Activated gamma-delta T cell treated with Interleukin-2 at 50 U/mL for 16 hours (primary cell): Measurements from ENCODE around the gene AP1G1.

ENCODE experiments used
- DNase-seq: peaks from one replicate; pipeline ENCODE4 v3.0.0-alpha.2; 2020

AP1G1 gene

DNA sequence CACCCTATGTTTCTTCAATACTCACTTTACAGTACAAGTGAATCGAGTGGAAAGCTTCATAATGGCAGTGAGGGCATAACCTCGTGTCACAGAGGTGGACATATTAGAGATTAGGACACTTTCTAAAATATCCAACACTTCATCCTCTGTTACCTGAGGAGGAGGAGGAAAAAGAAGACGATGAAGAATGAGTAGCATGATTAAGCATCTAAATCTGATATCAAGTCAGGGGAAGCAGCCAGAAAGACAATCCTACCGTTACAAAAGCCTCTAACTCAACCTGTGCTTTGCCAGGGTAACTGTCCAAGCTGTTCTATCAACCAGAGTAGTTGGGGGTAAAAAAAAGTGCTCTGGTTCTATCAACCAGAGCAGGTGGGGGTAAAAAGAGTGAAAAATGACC is 60.4 kb downstream of the AP1G1 start:
- DNase-seq = no peak

DNA sequence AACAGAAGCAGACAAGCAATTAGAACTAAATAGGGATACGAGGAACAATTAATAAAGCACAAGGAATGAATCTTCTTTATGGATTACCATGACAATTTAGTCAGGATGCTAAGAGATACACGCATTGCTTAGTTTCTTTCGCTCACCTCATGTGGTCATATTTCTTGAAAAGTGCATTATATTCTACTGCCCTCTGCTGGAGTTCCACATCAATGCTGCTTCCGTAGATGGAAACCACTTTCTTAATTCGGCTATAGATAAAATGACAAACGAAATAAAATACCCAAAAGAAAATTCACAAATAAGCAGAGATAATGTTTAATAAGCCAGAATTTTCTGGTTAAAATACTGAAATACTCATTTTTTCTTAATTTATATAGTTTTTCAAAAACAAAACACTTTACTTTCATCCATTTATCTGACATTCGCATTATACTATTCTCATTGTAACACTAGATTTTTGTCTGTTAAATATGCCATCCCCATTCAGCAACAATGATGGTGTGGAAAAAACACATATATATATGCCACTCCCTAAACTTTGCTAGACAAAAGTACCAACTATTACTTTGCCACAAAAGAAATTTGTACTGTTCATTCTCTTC is 62.1 kb downstream of the AP1G1 start:
- peak; percentile 10 for DNase-seq

DNA sequence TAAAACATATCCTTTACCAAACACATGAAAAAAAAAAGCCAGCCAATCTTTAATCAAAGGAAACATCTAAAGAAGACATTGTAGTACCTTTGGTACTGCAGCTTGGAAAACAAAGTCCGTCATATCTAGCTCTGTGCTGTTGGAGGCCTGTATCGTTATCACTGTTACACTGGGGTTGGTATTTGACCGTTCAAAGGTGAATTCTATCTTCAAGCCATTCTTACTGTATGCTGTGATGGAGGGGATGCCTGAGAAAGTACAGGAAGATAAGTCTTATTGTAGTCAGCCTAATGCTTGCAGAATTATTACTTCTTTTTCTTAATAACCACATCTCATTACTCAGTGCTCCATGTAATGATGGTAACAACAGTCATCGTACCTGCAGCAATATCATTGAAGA is 69.8 kb downstream of the AP1G1 start:
- DNase-seq = no peak

DNA sequence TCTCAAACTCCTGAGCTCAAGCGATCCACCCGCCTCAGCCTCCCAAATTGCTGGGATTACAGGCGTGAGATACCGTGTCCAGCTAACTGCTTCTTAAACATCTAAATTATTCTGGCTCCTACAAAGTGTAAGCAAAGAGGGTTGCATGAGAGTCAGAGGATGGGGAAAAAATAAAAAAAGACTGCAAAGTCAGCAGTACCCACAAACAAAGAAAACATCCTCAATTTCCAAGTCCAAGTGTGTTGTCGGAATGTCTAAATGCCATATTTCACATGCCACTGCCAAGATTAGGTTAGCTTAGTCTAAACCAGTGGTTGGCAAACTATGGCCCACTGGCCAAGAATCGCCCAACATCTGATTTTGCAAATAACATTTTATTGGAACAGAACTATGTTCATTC is 71.1 kb downstream of the AP1G1 start:
- no peak for DNase-seq

DNA sequence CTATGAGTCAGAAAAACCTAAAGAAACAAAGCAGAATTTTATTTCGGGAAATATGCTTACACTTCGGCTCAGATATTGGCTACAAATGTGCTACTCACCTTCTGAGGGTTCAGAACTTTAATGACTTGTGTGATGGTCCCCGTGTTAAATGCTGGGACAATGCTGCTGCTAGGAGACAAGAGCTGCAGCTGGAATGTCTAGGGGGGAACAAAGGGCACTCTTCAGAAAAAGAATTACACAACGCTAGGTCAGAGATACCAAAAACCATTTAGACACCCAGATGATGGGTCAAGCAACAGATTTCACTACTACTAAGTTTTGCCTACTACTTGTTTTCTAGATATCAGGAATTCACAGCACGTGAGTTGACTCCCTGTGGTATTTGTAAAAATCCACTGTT is 74.1 kb downstream of the AP1G1 start:
- DNase-seq = no peak

DNA sequence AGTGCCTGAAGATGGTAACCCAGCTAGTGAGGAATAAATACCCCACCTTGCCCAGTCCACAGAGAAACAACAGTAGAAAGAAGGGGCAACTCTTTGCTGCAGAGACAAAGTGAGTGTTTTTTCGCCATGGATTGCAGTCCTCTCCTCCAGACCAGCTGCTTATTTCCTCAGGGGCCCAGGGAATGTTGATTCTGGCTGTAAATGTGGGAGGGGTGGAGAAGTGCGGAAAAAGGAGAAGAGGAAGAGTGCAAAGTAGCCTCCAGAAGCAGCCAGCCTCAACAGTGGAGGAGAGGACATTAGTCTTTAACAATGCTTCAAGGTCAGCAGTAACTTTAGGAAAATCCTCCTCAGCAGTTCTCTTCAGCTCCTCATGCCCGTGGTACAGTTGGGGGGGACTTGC is 76.0 kb downstream of the AP1G1 start:
- no peak for DNase-seq

DNA sequence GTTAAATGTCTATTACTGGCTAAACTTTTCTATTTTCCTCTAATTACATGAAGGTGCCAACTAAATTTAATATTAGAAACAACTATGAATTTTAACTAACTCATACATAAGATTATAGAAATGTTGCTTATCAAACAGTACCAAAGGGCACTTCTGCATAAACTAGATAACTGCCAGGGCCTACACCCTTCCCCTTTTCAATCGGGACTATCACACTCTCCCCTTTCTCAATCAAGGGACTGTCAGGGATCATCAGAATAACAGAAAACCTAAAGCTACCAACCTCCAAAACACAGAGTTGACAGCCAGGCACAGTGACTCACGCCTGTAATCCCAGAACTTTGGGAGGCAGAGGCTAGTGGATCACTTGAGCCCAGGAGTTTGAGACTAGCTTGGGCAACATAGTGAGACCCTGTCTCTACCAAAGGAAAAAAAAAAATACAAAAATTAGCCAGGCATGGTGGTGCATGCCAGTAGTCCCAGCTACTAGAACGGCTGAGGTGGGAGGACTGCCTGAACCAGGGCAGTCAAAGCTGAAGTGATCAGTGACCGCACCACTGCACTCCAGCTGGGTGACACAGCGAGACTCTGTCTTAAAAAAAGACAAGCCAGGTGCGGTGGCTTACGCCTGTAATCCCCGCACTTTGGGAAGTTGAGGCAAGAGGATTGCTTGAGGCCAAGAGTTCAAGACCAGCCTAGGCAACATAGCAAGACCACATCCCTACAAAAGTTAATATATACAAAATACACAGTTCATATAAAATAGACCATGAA is 80.9 kb downstream of the AP1G1 start:
- DNase-seq = no peak

DNA sequence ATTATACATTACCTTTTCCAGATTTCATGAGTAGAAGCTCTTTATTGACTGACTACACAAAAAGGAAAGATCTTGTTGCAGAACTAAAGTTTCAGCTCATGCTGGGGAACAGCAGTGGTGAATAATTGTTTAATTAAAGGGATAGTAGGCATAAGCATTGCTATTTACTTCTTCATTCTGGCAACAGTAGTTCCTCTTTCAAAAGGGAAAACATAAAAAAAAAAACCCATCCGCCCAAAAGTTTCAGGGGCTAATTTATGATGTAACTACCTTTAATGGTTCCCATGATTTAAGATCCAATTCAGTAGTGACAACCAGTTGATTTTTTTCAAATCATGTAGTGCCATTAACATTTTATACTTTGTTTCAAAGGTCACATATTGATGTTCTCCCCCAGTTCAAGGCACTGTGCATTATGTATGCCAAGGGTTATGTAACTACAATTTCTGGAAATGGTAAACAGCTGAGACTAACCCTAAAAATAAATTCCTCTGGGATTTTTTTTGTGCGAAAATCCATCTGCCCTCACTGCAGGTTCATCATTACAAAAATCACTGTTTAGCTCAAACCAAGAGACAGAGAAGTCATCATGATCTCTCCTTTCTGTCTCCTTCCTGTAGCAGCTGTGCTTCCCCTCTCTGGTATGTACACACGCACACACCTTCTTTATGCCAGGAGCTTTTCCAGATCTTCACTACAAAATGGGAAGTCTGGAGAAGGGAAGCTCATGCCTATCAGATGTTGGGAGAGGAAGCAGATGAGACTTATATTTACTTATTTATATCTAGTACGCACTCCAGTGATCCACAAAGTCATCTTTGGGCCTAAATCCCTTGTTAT is 81.9 kb downstream of the AP1G1 start:
- DNase-seq = no peak

DNA sequence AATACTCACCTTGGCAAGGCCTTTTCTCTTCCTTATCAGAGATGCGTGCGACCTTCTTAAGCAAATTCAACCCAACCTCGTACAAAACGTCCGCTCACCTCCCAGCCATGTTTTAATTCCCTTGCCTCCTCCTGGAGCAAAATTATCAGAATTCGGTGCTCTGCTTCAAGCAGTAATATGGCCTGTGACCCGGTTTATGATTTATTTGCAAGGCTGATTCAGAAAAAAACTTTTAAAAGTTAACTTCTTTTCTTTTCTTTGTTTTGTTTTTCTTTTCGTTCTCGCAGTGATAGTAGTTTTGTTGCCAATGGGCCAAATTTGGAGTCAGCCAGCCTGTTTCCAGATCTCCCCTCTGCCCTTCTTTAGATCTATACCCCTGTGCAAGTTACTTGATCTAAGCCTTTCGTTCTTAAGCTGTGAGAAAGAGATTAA is 84.3 kb downstream of the AP1G1 start, which contains the start of gene PHLPP2:
PHLPP2 (minus strand) TSS at position 382 of the 432 bp plus-strand sequence. CDS start 9,906 bp downstream, outside the sequence.
- no peak for DNase-seq

DNA sequence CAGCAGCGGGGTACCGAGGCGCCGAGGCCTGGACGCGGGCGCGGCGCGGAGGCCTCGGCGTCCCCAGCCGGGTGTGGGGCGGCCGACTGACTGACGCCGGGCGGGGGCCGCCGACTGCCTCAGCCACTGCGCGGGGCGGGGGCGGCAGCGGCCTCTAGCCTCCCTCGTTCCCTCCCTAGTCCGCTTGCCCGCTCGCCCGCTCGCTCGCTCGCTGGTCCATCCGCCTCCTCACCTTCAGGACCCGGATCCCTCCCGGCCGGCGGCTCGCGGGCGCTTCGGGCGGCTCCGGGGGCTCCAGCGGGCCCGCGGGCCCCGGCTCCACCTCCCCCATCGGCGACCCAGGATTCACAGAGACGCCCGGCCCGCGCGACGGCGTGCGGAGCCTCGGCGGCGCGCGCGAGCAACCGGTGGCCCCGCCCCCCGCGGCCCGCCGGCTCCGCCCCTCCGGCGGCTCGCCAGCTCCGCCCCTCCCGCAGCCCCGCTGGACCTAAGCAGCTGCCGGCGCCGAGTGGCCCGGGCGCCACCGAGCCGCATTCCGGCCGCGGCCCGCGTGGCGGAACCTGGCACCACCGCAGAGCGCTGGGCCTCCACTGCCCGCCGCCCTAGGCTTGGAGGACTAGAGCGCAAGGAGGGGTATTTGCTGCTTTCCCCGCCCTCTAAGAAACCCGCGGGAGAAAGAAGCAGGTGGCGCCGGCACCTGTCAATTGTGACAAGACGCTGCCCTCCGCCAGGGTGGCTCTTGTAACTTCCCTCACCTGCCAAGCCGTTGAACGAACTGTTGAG is 84.9 kb downstream of the AP1G1 start:
- DNase-seq = peak; percentile 70

DNA sequence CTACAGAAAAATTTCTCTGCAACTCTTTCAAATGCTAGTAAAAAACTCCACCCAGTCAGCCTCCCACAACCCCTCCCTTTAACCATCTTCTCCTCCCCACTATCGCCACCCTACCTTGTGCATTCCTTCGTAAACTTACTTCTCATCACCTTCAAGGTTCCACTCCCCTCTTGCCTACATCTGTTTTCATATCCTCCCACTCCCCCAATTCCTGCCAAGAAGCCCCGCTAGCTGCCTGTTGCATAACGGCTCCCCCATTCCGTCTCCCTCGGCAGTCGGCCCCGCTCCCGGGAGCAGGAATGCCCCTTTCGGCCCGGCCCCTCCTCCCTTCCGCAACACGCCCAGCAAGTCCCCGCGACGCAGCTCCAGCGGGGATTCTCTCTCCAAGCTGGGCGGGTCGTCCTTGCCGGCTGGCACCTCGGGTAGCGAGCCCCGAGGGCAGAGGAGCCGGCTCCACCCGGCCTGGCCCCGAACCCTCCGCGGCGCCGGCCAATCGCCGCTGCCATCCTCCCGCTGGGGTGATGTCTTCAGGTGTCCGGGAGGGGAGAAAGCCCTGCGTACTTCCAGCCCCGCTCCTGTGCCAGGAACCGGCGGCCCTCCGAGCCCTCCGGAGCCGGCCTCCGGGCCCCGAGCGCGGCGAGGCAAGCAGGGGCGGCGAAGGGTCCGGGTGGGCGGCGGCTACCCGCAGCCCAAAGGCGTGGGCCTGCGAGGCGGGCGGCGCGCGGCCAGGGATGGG is 85.7 kb downstream of the AP1G1 start:
- peak; percentile 43 for DNase-seq

DNA sequence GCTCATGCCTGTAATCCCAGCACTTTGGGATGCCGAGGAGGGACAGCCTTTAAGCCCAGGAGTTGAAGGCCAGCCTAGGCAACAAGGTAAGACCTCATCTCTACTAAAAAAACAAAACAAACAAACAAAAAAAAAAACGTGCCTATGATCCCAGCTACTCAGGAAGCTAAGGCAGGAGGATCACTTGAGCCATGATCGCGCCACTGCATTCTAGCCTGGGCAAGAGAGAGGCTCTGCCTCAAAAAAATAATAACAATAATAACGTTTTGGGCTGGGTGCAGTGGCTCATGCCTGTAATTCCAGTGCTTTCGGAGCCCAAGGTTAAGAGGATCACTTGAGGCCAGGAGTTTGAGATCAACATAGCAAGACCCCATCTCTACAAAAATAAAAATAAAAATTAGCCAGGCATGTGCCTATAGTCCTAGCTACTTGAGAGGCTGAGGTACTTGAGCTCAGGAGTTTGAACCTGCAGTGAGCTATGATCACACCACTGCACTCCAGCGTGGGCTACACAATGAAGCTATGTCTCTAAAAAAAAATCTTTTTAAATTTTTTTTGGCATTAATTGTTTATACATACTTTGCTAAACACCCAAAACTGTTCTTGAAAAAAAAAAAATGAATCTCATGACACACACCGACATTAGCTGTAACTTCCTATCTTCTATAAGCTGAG is 87.4 kb downstream of the AP1G1 start:
- DNase-seq = no peak

DNA sequence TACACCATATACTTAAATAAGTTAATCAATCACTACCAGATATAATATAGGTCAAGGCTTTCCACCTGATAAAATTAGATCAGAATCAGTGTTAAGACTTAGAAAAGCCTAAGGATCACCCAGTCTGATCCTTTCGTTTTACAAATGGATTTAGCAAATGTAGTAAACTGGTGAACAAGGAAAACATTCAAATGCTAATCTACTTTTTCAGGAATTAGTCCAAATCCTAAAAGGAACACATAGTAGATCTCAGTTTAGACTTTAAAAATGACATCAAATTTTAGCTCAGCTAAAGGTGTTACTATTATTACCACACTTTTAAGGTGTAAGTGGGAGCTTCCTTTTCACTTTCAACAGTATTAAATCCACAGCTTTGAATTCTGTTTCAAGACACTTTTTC is 96.1 kb downstream of the AP1G1 start:
- DNase-seq = no peak

DNA sequence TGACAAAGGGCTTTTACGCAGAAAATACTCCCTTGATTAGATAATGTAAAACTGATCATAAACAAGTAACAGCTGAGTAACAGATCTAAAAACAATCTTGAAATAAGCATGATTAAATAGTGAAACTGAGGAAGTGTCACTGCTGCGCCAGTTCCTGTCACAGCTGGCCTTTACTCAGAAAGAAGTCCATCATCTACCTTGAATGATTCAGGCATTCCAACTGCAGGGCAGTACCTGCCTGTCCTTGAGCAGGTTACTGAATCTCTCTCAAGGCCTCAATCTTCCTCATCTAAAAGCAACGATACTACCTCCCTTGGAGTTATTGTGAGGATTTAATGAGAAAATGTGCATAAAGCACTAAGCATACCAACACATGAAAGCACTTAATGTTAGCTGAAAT is 96.8 kb downstream of the AP1G1 start:
- DNase-seq = no peak

DNA sequence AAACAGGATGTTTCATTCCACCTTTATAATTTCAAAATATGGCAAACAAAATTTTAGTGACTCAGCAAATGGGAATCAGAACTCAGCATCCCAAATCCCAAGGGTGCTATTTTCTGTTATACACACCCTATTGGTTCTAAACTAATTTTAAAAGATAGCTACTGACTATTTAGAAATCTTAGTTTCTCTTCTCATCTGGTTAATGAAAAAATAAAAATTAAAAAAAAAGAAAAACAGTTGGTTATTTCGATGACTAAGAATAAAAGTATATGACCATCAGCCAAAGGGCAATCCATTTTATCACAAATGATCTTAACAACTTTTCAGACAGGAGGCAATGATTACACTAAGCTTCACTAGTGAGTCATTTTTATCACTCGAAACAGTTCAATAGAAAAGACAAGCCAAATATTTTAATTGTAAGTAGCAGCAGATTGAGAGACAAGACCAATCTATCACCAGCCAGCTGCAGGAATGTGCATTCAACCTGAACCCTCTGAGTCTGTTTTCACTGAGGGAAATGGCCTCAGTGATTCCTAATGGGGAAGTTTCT is 99.3 kb downstream of the AP1G1 start:
- DNase-seq = no peak

DNA sequence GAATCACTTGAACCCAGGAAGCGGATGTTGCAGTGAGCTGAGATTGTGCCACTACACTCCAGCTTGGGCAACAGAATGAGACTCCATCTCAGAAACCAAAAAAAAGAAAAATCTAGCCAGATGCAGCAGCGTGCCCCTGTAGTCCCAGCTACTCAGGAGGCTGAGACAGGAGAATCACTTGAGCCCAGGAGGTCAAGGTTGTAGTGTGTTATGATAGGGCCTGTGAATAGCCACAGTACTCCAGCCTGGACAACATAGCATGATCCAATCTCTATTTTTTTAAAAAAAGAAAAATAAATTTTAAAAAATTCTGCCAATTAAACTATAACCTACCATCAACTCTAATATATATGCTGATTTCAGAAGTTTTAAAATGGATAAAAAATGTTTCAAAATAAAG is 99.9 kb downstream of the AP1G1 start:
- DNase-seq = no peak

DNA sequence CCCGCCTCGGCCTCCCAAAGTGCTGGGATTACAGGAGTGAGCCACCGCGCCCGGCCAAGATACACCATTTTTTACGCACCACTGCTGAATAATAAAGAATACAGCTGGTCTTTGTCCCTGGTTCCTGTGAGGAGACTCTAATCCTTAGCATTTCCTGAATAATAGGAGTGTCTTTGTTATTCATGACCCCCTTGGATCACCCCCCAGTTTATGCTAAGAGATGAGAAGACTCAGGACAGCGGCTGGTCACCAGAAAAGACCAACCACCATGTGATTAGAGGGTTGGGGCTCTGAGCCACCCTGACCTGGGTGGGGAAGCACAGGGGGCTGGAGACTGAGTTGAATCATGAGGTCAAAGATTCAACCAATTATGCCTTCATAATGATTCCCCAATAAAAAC is 101.4 kb downstream of the AP1G1 start:
- no peak for DNase-seq

DNA sequence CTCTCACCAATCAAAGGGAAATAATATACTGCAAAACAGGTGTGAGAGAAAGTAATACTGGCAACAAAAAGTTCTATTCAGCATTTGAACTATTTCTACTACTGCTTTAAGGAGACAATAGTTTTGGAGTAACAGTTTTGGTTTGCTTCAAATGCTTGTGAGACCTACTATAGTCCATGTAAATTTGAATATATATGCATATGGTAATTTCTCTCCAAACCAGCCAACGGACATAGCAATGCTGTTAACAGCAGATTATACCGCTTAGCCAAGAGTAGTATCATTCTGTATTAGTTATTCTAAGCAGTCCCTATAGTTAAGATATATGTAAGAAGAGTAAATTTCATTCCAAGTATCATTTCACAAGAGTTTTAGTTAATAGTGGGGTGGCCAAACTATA is 102.6 kb downstream of the AP1G1 start:
- DNase-seq = no peak

DNA sequence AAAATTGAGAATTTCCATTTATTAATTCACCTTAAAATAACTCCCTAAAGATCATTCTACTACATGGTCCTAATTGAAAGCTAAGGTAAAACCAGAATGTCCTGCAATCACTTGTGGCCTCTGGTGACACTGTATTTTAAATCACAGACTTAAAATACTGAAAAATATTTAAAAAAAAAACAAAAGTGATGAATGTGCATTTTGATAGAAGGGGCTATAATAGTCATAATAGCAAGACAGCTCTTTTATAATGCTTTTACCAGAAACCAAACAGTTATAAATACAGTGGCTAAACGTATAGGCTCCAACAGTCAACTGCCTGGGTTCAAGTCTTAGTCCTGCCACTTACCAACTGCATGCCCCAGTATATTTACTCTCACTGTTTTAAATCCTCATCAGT is 105.3 kb downstream of the AP1G1 start:
- no peak for DNase-seq

DNA sequence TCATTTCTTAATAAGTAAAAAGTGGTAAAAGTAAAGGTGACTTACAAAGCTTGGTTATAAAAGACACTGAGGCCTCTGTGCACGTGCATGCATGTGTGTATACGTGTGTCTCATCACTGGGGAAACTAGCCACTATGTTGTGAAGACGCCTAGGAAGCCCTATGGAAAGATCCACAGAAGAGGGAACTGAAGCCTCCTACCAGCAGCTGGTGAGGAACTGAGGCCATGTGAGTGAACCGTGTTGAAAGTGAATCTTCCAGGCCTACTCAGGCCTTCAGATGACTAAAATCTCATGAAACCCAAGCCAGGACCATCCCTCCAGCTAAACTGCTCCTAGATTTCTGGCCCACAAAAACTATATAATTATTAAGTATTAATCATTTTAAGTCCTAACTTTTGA is 107.8 kb downstream of the AP1G1 start:
- DNase-seq = no peak

DNA sequence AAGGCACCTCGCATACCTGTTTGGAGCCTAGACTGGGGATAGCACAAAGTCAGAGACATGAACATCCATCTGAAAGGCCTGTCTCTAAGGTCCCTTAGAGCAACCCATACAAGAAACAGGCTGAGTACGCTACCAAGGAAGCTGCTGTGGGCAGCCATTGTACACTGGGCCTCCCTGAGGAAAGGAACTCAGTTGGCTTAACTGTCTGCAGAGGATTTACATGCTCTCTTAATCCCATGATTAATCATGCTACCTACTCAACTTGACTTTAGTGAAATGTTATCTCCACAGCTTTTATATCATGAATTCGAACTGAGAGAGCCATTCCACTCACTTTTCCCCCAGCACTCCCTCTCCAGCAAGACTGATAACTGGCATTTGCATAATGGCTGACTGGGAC is 110.1 kb downstream of the AP1G1 start:
- no peak for DNase-seq
